Dedifferentiated amniotic fluid mesenchymal stem cell (primary cell): ENCODE results near the gene GNAL.

Experiments used
- DNase-seq: peaks from one replicate; pipeline ENCODE4 v3.0.0-alpha.2; 2016; ENCODE audit errors: extremely low spot score

GNAL gene

DNA sequence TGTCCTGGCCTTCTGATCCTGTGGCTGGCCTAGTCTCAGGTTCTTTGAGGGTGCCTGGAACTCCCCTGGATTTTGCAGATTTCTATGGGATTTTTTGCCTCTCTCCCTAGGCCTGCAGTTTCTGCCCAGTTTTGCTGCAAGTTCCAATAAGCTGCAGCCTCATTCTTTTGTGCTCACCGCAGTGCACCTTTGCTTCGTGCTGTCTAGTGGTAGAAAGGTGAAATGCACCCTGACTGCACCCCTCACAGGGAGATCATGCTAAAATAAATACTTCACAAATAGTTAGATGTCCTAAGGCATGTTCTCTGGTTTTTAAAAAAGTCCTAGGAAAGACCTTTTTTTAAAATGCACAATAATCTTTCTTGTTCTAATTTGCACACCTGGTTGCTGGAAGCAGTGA lies 72.5 kb downstream of the GNAL start:
- DNase-seq = no peak

DNA sequence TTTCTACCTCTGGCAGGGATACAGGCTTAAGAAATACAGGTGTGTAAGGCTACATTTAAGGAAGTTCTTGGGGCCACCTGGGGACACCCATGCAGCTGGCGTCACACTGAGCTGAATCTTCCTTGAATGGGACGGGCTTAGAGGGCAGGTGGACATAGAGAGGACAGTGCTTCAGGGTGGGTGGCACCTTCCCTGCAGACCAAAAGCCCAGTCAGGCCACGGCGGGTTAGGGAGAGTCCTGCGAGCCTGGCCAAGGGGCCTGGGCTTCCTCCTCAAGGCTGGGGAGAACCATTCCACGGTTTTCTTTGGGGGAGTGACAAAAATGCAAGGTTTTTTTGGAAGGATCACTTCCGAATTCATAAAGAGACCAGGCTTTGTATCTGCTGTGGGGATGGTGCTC lies 73.4 kb downstream of the GNAL start:
- DNase-seq = no peak

DNA sequence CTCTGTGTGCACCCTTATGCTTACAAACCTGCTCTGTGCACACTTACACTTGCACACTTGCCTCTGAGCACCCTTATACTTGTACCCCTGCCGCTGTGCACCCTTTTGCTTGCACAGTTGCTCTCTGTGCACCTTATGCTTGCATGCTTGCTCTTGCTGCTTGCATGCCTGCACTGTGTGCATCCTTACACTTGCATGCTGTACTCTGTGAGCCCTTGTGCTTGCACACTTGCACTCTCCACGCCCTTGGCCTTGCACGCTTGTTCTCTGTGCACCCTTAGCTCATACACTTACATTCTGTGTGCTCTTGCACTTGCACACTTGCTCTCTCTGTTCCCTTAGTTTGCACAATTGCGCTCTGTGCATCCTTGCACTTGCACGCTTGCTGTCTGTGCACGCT lies 78.3 kb downstream of the GNAL start:
- DNase-seq = no peak

GRCh38 chr18:11767935-11768334 lies 78.9 kb downstream of the GNAL start:
- peak; percentile 35 for DNase-seq

GRCh38 chr18:11775436-11776174 lies 86.5 kb downstream of the GNAL start:
- no peak for DNase-seq

GRCh38 chr18:11780042-11780441 lies 91.0 kb downstream of the GNAL start:
- DNase-seq = no peak

DNA sequence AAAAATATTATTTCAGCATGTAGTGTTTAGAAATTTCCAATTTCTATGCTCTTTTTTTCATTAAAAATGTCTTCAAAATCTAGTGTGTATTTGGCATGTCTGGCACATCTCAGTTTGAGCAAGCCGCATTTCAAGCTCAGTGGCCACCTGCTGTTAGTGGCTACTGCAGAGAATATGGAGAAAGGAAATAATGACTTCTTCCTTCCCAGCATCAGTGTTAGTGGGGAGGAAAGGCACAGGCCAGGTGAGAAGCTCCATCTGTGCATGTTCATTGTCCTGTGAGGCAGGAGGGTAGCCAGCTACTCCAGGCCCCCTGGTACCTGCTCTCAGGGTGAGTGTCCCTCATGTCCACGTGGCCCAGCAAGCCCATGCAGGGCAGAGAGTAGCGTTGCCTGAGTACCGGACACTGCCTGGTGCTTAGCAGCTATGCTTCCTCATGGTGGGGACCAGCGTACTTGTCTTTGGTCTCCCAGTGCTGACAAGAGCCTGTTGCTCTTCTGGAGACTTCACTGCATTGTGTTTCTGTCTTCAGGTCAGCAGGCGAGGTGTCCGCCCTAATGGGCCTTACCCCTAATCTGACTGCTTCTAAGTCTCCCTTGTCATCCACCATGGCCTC lies 94.8 kb downstream of the GNAL start:
- DNase-seq = no peak

DNA sequence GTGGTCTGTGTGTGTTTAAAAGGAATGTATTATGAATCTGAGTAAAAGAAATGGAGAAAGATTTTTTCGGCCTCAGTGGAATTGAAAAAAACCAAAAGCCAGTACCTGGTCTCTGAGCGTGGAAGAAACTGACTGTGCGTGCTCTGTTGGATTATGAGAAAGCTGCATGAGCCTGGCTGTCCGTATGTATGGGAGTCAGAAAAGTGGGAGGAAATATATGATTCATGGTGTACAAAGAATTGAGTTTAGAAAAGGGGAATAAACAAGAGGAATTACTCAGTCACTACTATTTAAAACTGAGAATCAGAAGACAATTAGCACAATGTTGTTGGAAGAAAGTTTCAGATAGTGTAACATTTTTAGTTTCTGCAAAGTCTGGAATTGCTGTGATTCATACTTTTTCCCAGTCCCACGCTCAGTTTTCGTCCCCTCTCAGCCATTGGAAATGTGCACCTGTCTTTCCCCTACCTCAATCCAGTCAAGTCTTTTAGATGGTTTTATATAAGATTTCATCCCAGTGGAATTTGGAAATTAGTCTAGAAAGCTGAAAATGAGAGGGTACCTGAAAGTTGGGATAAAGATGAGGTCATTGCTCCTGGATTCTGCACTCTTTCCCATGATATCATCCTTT lies 95.7 kb downstream of the GNAL start:
- DNase-seq = no peak

DNA sequence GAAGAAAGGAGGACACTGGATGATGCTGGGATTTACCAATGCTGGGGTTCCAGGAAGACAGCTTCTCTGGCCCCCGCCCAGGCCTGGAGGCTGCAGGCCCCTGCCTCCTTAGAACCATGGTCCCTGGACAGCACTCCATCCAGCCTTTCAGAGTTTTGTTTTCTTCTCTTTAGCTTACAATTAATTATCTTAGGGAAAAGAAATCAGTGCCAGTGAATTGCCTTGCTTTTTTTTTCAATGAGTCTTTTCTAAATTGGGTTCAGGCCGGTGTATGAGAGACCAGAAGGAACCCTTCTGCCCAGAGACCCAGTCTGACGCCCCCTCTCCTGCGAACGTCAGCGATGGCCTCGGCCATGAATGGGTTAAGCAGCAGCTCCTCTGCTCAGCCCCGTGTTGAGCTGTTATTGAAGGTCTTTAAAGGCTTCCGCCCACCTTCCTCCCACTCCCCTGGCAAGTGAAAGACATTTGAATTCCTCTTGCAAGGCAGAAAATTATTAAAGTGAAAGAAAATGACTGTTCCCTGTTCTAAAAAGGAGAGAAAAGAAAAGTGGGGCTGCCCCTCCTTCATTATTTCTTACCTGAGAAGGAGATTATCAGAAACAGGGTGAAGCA lies 96.5 kb downstream of the GNAL start:
- no peak for DNase-seq

DNA sequence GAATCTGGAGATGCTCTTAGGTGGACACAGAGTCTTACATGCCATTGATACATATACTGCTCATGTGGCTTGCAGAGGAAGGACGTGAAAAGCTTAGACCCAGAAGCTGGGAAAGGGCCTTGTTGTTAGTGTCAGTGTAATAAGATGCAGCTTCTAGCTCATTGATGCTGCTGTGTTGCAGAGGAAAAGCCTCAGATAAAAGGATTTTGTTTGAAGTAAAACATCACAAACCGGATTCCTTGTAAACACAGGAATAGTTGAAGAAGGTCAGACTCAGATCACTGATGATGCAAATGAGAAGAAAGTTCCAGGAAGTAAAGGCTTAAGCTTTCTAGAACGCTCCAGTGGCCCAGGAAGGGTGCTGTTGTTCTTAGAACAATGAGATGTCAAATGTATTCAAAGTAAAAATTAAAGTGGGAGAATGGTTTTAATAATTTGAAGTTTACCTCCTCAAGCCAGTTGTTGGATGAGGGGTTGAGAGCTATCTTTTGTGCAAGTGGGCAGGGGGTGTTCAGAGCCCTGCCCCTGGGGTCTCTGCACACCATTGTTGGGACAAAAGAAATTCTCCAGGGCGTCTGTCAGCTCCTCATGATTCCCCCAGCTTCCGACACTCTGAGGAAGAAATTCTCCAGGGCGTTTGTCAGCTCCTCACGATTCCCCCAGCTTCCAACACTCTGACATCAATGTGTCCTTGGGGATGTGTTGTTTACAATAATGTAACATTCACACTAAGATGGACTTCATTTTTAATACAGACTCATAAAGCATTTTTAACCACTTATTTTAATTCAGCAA lies 100.8 kb downstream of the GNAL start:
- no peak for DNase-seq

- no peak for DNase-seq
These were observed 102.1 kb downstream of the GNAL start for GRCh38 chr18:11791131-11791530.

DNA sequence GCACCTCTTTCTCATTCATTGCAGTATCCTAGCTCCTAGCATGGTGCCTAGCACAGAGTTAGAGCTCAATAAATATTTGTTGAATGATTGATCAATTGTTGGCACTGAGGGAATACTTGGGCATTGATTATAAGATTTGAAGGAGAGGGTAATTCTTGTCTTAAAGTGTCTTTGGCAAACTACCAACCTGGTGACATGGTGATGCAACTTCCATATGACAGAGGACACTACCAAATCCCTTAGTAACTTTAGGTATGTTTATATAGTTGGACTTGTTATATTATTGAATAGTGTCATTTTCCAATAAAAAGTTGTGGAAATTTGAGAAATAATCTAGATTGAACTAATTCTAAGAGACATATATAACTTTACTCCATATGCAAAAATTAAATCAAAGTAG lies 103.6 kb downstream of the GNAL start:
- no peak for DNase-seq

DNA sequence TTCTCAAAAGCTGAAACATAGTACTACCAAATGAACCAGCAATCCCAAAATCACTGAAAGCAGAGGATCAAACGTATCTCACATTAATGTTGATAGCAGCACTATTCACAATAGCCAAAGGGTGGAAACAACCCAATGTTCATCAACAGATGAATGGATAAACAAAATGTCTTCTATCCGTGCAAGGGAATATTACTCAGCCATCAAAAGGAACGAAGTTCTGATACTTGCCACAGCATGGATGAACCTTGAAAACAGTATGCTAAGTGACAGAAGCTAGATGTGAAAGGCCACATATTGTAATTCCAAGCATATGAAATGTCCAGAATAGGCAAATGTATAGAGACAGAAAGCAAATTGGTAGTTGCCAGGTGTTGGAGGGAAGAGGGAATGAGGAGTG lies 105.1 kb downstream of the GNAL start:
- no peak for DNase-seq

GRCh38 chr18:11795916-11796315 lies 106.9 kb downstream of the GNAL start:
- no peak for DNase-seq

DNA sequence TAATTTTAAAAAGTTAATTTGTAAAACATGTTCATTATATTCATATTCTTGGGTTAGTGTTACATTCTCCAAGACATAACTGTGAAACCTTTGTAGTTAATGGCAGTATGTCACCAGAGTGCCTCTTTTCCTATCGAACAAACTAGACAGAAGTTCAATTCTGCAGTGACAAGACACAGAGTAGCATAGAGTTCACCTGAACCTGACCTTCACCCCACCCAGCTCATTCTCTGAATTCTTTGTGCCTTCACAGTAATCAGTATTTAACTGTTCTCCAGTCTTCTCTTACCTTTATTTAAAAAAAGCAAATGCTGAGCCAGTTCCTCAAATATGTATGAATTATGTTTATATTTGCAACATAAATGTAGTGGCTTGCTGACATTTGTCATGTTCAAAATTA lies 109.2 kb downstream of the GNAL start:
- DNase-seq = no peak

- DNase-seq = no peak
These were observed 110.0 kb downstream of the GNAL start for GRCh38 chr18:11799066-11799465.

DNA sequence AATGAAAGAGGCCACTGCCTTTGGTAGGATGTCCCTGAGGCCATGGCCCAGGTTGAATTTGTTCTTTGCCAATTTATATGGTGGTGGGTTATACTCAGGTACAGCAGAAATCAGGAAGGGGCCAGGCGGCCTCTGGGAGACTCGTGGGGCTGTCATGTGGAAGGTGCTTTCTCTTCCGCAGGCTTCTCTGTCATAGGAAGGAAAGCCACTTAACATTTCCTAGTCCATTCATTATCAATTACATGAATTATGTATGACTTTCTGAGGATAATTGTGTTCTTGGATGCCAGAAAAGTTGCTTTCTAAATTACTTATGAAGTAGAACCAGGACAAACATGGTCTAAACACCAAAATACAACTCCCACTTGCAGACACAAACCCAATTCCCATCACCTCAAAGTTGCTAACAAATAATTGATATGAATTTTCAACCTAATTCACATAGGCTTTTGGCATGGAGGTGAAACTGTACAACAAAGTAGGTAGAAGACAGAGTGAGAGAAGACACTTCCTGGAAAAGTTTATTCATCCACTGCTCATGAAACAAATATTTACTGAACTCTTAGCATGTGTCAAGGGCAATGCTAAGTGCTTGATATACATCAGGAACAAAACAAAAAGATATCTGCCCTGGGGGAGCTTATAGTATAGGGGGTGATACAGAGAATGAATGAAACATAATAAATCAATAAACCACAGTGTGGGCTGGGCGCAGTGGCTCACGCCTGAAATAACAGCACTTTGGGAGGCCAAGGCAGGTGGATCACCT lies 111.7 kb downstream of the GNAL start:
- no peak for DNase-seq

- DNase-seq = no peak
These were observed 112.5 kb downstream of the GNAL start for GRCh38 chr18:11801573-11801972.

DNA sequence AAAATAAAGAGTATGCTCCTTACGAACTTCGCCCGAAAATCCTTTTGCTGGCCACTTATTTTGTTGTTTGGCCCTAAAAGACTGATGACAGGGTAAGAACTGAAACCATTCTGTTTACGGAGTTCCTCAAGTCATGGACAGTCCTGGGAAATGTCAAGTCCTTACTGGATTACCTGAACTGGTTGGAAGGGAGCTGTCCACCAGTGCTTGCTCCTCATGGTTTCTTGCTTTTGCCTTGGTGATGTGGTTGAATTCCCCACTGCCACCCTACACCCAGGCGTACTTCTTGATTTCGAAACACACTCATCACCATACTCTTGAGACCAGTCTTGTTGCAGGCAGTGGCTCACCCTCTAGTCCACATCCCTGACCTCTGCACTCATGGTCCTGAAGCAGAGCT lies 113.1 kb downstream of the GNAL start:
- DNase-seq = no peak

DNA sequence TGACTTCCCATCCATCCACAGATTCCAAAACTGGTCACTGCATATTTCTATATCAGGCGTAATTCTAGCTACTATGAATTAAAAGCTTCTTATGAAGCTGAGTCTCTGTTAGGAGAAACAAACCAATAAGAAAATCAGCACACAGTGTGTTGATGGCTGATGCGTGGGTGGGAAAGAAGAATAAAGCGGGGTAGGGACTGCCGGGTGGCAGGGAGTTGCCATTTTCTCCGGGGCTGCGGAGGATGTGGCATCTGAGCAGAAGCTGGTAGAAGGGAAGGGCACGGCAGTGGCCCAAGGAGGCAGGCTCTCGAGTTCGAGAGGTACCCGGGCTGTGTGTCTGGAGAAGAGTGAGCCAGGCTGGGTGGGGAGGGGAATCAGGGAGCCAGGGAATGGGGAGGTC lies 113.5 kb downstream of the GNAL start:
- no peak for DNase-seq

GRCh38 chr18:11807233-11807632 lies 118.2 kb downstream of the GNAL start:
- DNase-seq = no peak
